ENCODE results near the gene PIAS3.

PIAS3 gene

GRCh38 chr1:145858901-145859490 lies at the start of gene PIAS3:
TSS of gene PIAS3 (minus strand) at chr1:145859081. CDS start at chr1:145858990, 91 bp downstream.
- DNase-seq (ENCODE audit: low read depth), result peak; percentile 95

- no peak for DNase-seq (ENCODE audit: low read depth)
Measured at GRCh38 chr1:145908653-145909052, 49.8 kb upstream of the PIAS3 start.

- DNase-seq (ENCODE audit: low read depth), result no peak
Measured at GRCh38 chr1:145906954-145907753, 48.3 kb upstream of the PIAS3 start.

- no peak for DNase-seq (ENCODE audit: low read depth)
Measured at GRCh38 chr1:145901312-145902021, 42.6 kb upstream of the PIAS3 start.

GRCh38 chr1:145898756-145899155 lies 39.9 kb upstream of the PIAS3 start:
- DNase-seq (ENCODE audit: low read depth), result peak; percentile 9

- DNase-seq (ENCODE audit: low read depth), result no peak
Measured at GRCh38 chr1:145897969-145898368, 39.1 kb upstream of the PIAS3 start.

- DNase-seq (ENCODE audit: low read depth), result no peak
Measured at GRCh38 chr1:145895471-145895870, 36.6 kb upstream of the PIAS3 start.

- no peak for DNase-seq (ENCODE audit: low read depth)
Measured at GRCh38 chr1:145893306-145894055, 34.6 kb upstream of the PIAS3 start.

- DNase-seq (ENCODE audit: low read depth), result peak; percentile 64
Measured at GRCh38 chr1:145892486-145893087, 33.7 kb upstream of the PIAS3 start.

GRCh38 chr1:145891587-145892485 lies 33.0 kb upstream of the PIAS3 start:
- DNase-seq (ENCODE audit: low read depth), result peak; percentile 99

GRCh38 chr1:145891143-145891542 lies 32.3 kb upstream of the PIAS3 start:
- DNase-seq (ENCODE audit: low read depth), result peak; percentile 44

GRCh38 chr1:145889722-145890121 lies 30.8 kb upstream of the PIAS3 start:
- no peak for DNase-seq (ENCODE audit: low read depth)

- no peak for DNase-seq (ENCODE audit: low read depth)
Measured at GRCh38 chr1:145887631-145888030, 28.8 kb upstream of the PIAS3 start.

- no peak for DNase-seq (ENCODE audit: low read depth)
Measured at GRCh38 chr1:145886816-145887215, 27.9 kb upstream of the PIAS3 start.

- DNase-seq (ENCODE audit: low read depth), result no peak
Measured at GRCh38 chr1:145886390-145886789, 27.5 kb upstream of the PIAS3 start.

GRCh38 chr1:145885738-145886287 lies 26.9 kb upstream of the PIAS3 start, which contains the start of gene ANKRD35:
TSS of gene ANKRD35 (minus strand) at chr1:145885866. CDS start at chr1:145885758, 108 bp downstream.
- DNase-seq (ENCODE audit: low read depth), result peak; percentile 74

- DNase-seq (ENCODE audit: low read depth), result peak; percentile 60
Measured at GRCh38 chr1:145884675-145885074, 25.8 kb upstream of the PIAS3 start.

GRCh38 chr1:145879775-145880174 lies 20.9 kb upstream of the PIAS3 start:
- DNase-seq (ENCODE audit: low read depth), result no peak

GRCh38 chr1:145878724-145879123 lies 19.8 kb upstream of the PIAS3 start:
- DNase-seq (ENCODE audit: low read depth), result peak; percentile 41

GRCh38 chr1:145877923-145878486 lies 19.1 kb upstream of the PIAS3 start:
- DNase-seq (ENCODE audit: low read depth), result peak; percentile 11

Data from EH (cell line).